Upper lobe of left lung (tissue), 4 donors: ENCODE measurements around the gene NPHP1.

Experiments
- EP300 ChIP-seq, 4 donors: sonication (generic); formaldehyde crosslinking; IDR thresholded peaks; one replicate each; pipeline ENCODE4 v1.5.1; 2017; ENCODE audit warnings: antibody characterized with exemption in 4 of 4, control low read depth in 2 of 4
- POLR2A ChIP-seq, 4 donors: fragments of 450-650 bp; IDR thresholded peaks; one replicate each; pipeline ENCODE4 v1.5.1; 2016 to 2017; ENCODE audit warnings: antibody characterized with exemption in 4 of 4, mild to moderate bottlenecking in 2 of 4
- POLR2AphosphoS5 ChIP-seq, 2 donors: sonication (generic); formaldehyde crosslinking; IDR thresholded peaks; one replicate each; pipeline ENCODE4 v1.5.1; 2017; ENCODE audit warnings: antibody characterized with exemption in 2 of 2
- TF ChIP-seq, protein P1 (sequence below), 6 experiments: fragments of 450-650 bp in 4 of 6; fragments of 200-600 bp in 2 of 6; sonication (generic) in 2 of 6; IDR thresholded peaks; one replicate each; pipeline ENCODE4 v1.5.1; 2016 to 2019; ENCODE audit warnings: antibody characterized with exemption in 6 of 6

DNA sequence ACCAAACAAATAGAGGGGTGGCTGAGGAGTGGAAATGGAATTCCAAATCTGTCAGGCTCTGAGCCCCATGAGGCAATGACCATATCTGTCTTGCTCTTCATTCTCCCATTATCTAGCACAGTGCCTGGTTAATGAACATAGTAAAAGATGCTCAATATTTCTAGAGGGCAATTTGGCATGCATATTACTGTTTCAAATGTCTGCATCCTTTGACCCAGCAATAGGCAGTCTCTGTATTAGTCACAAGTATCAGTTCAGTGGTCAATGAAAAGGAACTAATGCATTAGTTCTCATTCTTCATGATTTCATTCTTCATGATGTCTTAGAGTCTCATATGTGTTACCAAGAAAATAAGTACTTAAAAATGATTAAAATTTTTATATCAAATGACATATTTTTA is 60.8 kb downstream of the NPHP1 start:
- TF ChIP-seq, protein P1, sequence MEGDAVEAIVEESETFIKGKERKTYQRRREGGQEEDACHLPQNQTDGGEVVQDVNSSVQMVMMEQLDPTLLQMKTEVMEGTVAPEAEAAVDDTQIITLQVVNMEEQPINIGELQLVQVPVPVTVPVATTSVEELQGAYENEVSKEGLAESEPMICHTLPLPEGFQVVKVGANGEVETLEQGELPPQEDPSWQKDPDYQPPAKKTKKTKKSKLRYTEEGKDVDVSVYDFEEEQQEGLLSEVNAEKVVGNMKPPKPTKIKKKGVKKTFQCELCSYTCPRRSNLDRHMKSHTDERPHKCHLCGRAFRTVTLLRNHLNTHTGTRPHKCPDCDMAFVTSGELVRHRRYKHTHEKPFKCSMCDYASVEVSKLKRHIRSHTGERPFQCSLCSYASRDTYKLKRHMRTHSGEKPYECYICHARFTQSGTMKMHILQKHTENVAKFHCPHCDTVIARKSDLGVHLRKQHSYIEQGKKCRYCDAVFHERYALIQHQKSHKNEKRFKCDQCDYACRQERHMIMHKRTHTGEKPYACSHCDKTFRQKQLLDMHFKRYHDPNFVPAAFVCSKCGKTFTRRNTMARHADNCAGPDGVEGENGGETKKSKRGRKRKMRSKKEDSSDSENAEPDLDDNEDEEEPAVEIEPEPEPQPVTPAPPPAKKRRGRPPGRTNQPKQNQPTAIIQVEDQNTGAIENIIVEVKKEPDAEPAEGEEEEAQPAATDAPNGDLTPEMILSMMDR (IDR thresholded peaks at IDR 0.05), result no peak
- TF ChIP-seq POLR2A (IDR thresholded peaks at IDR 0.05), result no peak
- TF ChIP-seq POLR2AphosphoS5 (IDR thresholded peaks at IDR 0.05), result no peak
- TF ChIP-seq EP300 (IDR thresholded peaks at IDR 0.05), result no peak
